VCaP (cell line): Measurements from ENCODE around the gene TEX11.
A peak's percentile ranks its signal among the peaks of the same experiment; 100 is the strongest.
"Not testable (repeated sequence)": the region's sequence is repeated elsewhere in the genome, so short reads cannot be mapped to it uniquely, and the experiment has no call there.

Experiments used
- H3K27ac ChIP-seq: fragments of 450-650 bp; 2 replicates; pipeline ENCODE4 v1.5.1; 2017
- TF ChIP-seq, protein P1 (sequence below): fragments of 450-650 bp; conservative IDR thresholded peaks from 2 replicates; pipeline ENCODE4 v1.5.1; 2017; ENCODE audit warnings: mild to moderate bottlenecking, moderate library complexity

TEX11 gene

DNA sequence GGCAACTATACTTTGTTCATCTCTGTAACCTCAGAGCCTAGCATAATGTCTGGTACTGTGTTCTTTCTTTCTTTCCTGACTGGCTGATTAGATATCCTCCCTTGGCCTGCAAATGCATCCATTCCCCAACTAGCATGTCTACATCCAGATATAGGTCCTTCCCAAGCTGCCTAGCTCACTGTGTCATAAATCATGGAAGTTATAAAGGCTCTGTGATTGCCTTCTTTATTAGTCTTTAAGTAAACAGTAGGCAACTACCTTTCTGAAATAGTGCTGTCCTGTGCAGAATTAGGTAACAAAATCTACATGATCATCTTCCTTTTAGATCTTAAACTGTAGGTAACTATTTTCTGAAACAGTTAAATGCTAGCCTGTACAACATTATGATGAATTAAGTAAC, 239.4 kb downstream of the TEX11 start:
- peak overlapping the region; percentile 35 for H3K27ac ChIP-seq
- TF ChIP-seq, protein P1, sequence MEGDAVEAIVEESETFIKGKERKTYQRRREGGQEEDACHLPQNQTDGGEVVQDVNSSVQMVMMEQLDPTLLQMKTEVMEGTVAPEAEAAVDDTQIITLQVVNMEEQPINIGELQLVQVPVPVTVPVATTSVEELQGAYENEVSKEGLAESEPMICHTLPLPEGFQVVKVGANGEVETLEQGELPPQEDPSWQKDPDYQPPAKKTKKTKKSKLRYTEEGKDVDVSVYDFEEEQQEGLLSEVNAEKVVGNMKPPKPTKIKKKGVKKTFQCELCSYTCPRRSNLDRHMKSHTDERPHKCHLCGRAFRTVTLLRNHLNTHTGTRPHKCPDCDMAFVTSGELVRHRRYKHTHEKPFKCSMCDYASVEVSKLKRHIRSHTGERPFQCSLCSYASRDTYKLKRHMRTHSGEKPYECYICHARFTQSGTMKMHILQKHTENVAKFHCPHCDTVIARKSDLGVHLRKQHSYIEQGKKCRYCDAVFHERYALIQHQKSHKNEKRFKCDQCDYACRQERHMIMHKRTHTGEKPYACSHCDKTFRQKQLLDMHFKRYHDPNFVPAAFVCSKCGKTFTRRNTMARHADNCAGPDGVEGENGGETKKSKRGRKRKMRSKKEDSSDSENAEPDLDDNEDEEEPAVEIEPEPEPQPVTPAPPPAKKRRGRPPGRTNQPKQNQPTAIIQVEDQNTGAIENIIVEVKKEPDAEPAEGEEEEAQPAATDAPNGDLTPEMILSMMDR, result no peak

DNA sequence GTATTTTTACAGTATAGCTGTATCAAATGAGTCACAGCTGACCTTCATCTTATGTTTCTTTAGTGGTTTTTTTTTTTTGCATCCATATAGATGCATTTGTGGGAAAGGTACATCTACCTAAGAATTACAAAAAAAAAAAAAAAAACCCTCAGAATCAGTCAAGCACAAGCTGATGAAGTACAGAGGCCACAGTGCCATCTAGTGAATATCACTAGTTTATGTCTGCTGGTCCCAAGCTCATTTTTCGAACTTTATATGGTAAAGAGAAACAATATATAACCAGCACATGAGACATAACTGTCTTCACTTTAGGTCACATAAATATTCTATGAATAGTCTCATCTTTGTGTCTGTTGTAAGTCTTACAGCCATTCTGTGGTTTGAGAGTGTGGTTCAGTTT, 243.8 kb downstream of the TEX11 start:
- no peak overlapping the region for H3K27ac ChIP-seq
- TF ChIP-seq, protein P1, result peak; percentile 73

DNA sequence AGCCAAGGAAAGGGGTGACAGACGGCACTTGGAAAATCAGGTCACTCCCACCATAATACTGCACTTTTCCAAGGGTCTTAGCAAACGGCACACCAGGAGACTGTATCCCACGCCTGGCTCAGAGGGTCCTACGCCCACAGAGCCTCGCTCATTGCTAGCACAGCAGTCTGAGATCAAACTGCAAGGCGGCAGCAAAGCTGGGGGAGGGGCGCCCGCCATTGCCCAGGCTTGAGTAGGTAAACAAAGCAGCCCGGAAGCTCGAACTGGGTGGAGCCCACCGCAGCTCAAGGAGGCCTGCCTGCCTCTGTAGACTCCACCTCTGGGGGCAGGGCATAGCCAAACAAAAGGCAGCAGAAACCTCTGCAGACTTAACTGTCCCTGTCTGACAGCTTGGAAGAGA, 247.4 kb downstream of the TEX11 start:
- H3K27ac ChIP-seq, result not testable (repeated sequence)

DNA sequence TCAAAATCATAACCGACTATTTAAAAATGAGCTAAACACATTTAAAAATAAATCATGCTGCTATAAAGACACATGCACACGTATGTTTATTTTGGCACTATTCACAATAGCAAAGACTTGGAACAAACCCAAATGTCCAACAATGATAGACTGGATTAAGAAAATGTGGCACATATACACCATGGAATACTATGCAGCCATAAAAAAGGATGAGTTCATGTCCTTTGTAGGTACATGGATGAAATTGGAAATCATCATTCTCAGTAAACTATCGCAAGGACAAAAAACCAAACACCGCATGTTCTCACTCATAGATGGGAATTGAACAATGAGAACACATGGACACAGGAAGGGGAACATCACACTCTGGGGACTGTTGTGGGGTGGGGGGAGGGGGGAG, 251.0 kb downstream of the TEX11 start:
- not testable (repeated sequence) for H3K27ac ChIP-seq

GRCh38 chrX:70656304-70656703, 252.2 kb downstream of the TEX11 start:
- TF ChIP-seq, protein P1, result no peak
- H3K27ac ChIP-seq, result no peak overlapping the region

DNA sequence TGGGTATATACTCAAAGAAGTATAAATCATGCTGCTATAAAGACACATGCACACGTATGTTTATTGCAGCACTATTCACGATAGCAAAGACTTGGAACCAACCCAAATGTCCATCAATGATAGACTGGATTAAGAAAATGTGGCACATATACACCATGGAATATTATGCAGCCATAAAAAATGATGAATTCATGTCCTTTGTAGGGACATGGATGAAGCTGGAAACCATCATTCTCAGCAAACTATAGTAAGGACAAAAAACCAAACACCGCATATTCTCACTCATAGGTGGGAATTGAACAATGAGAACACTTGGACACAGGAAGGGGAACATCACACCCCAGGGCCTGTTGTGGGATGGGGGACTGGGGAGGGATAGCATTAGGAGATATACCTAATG, 260.6 kb downstream of the TEX11 start:
- not testable (repeated sequence) for H3K27ac ChIP-seq

DNA sequence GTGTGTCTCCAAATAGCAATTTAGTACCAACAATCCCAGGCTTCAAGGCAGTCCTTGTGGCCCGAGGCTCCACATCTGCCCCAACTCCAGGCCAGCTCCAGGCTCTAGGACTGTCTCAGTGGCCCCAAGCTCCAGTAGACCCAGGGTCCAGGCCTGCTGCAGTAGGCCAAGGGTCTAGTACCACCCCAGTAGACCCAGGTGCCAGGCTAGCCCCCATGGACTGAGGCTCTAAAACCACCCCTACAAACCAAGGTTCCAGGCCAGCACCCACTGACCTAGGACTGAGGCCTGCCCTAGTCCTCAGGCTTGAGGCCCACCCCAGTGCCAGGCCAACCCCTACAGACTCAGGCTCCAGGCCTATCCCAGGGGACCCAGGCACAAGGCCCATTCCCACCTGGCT, 272.3 kb downstream of the TEX11 start:
- TF ChIP-seq, protein P1, result no peak
- H3K27ac ChIP-seq, result no peak overlapping the region

GRCh38 chrX:70635669-70636068, 272.8 kb downstream of the TEX11 start:
- TF ChIP-seq, protein P1, result no peak
- no peak overlapping the region for H3K27ac ChIP-seq

DNA sequence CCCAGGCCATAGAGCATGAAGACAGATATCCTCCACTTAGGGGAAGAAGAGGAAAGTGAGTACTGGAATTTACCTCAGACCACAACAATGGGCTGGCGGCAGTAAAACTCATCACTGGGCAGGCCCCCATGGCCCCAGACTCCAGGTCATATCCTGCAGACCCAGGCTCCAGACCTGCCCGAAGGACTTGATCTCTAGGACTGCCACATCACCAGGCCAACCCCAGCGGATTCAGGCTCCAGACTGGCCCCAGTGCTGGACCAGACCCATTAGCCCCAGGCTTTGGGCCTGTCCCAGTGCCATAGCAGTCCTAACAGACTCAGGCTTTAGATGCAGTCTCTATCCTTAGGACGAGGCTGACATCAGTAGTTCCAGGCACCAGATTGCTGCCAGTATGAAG, 273.3 kb downstream of the TEX11 start:
- TF ChIP-seq, protein P1, result no peak
- no peak overlapping the region for H3K27ac ChIP-seq
